OCI-LY1 (cell line): Measurements from ENCODE around the gene MFRP.
A peak's percentile ranks its signal among the peaks of the same experiment; 100 is the strongest.

ENCODE experiments used
- EZH2 ChIP-seq: fragments of 200-600 bp; sonication (generic), shearing (Covaris generic); IDR thresholded peaks from 2 replicates; pipeline ENCODE4 v1.8.0; 2017; ENCODE audit warnings: borderline replicate concordance, mixed run types, mild to moderate bottlenecking, antibody characterized with exemption, low read length, moderate library complexity, mixed read lengths
- TF ChIP-seq, protein P1 (sequence below): fragments of 200-600 bp; sonication (generic), shearing (Covaris generic); IDR thresholded peaks from 2 replicates; pipeline ENCODE4 v1.5.1; 2017; ENCODE audit warnings: mild to moderate bottlenecking, antibody characterized with exemption, low read length, moderate library complexity, mixed read lengths

DNA sequence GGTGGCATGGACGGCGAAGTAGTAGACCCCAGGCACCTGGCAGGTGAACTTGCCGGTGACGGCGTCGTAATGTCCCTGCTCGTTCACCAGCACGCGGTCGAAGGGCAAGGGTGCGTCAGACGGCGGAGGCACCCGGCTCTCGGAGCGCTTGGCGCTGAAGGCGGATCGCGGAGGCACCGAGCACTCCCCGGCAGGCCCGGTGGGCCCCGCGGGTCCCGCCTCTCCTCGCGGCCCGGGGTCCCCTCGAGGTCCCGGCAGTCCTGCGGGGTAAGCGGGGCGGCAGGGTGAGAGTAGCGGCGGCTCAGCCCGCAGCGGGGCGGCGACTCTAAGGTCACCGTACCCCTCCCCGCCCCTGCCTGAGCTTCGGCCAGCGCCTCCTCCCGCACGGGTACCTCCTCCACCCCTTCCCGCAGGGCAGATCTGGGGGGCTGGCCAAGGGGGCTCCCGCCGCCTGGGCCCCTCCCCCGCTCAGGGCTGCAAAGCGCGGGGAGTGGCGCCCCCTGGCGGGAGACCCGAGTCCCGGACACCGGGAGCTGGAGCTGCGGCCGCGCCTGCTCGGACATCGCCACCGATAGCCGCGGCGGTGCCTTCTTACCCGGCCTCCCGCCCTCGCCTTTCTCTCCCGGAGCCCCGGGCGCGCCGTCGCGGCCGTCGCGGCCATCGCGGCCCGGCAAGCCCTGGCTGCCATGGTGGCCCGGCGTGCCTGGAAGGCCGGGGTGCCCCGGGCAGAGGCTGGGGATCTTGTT is 6.7 kb downstream of the MFRP start:
- TF ChIP-seq, protein P1, sequence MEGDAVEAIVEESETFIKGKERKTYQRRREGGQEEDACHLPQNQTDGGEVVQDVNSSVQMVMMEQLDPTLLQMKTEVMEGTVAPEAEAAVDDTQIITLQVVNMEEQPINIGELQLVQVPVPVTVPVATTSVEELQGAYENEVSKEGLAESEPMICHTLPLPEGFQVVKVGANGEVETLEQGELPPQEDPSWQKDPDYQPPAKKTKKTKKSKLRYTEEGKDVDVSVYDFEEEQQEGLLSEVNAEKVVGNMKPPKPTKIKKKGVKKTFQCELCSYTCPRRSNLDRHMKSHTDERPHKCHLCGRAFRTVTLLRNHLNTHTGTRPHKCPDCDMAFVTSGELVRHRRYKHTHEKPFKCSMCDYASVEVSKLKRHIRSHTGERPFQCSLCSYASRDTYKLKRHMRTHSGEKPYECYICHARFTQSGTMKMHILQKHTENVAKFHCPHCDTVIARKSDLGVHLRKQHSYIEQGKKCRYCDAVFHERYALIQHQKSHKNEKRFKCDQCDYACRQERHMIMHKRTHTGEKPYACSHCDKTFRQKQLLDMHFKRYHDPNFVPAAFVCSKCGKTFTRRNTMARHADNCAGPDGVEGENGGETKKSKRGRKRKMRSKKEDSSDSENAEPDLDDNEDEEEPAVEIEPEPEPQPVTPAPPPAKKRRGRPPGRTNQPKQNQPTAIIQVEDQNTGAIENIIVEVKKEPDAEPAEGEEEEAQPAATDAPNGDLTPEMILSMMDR: peak; percentile 69
- no peak for TF ChIP-seq EZH2
